H9 (cell line): ENCODE results near the gene ZNF644. TPM values are rescaled to one million over a fixed set of nuclear protein-coding genes. Genes with fewer than 3 reads are reported as not detected.

Experiments
- DNase-seq: peaks from one replicate; pipeline ENCODE4 v3.0.0-alpha.2; 2017
- H2AFZ ChIP-seq: one replicate; pipeline ENCODE4 v1.6.1; 2013; ENCODE audit warnings: mild to moderate bottlenecking, low read length, control low read depth, moderate library complexity
- H2AK5ac ChIP-seq: 2 replicates; pipeline ENCODE4 v1.6.1; 2013; ENCODE audit warnings: low read length, control low read depth, mixed read lengths; ENCODE audit not compliant: insufficient read length
- H2BK120ac ChIP-seq: one replicate; pipeline ENCODE4 v1.6.1; 2013; ENCODE audit warnings: low read depth, mild to moderate bottlenecking, low read length, control low read depth, inconsistent platforms; ENCODE audit not compliant: poor library complexity, severe bottlenecking
- H2BK12ac ChIP-seq: 2 replicates; pipeline ENCODE4 v1.6.1; 2013; ENCODE audit warnings: low read length, control low read depth, mixed read lengths, low read depth; ENCODE audit not compliant: insufficient read length
- H2BK15ac ChIP-seq: 2 replicates; pipeline ENCODE4 v1.6.1; 2013; ENCODE audit warnings: low read depth, low read length, control low read depth
- H2BK20ac ChIP-seq: one replicate; pipeline ENCODE4 v1.6.1; 2013; ENCODE audit warnings: low read depth, mild to moderate bottlenecking, low read length, control low read depth, inconsistent platforms; ENCODE audit not compliant: poor library complexity, severe bottlenecking
- H2BK5ac ChIP-seq: 2 replicates; pipeline ENCODE4 v1.6.1; 2013; ENCODE audit warnings: low read length, control low read depth, mixed read lengths; ENCODE audit not compliant: insufficient read length
- H3K14ac ChIP-seq: 2 replicates; pipeline ENCODE4 v1.6.1; 2013; ENCODE audit warnings: low read length, control low read depth; ENCODE audit not compliant: insufficient read depth
- H3K18ac ChIP-seq: 2 replicates; pipeline ENCODE4 v1.6.1; 2013; ENCODE audit warnings: low read depth, mild to moderate bottlenecking, mixed read lengths, low read length, control low read depth; ENCODE audit not compliant: insufficient read length
- H3K23ac ChIP-seq: 2 replicates; pipeline ENCODE4 v1.6.1; 2013; ENCODE audit warnings: low read length, control low read depth, mixed read lengths, low read depth; ENCODE audit not compliant: insufficient read length
- H3K23me2 ChIP-seq: 2 replicates; pipeline ENCODE4 v1.6.1; 2013; ENCODE audit warnings: low read depth, mild to moderate bottlenecking, mixed read lengths, low read length, control low read depth; ENCODE audit not compliant: insufficient read length, poor library complexity, severe bottlenecking
- H3K27ac ChIP-seq: 2 replicates; pipeline ENCODE4 v1.5.1; 2013; ENCODE audit warnings: low read length, control low read depth, mixed read lengths, low read depth; ENCODE audit not compliant: insufficient read length
- H3K27me3 ChIP-seq: 2 replicates; pipeline ENCODE4 v1.6.1; 2013; ENCODE audit warnings: low read length, control low read depth, inconsistent platforms; ENCODE audit not compliant: insufficient read depth
- H3K4ac ChIP-seq: 2 replicates; pipeline ENCODE4 v1.6.1; 2013; ENCODE audit warnings: low read depth, mild to moderate bottlenecking, control low read depth, inconsistent platforms, low read length, moderate library complexity
- H3K4me1 ChIP-seq: 2 replicates; pipeline ENCODE4 v1.6.1; 2013; ENCODE audit warnings: low read length, control low read depth, inconsistent platforms; ENCODE audit not compliant: insufficient read depth
- H3K4me2 ChIP-seq: 2 replicates; pipeline ENCODE4 v1.6.1; 2013; ENCODE audit warnings: low read length, control low read depth, mixed read lengths; ENCODE audit not compliant: insufficient read length, insufficient read depth
- H3K56ac ChIP-seq: 2 replicates; pipeline ENCODE4 v1.6.1; 2013; ENCODE audit warnings: low read depth, mild to moderate bottlenecking, mixed read lengths, low read length, control low read depth; ENCODE audit not compliant: insufficient read length
- H3K79me1 ChIP-seq: 2 replicates; pipeline ENCODE4 v1.6.1; 2013; ENCODE audit warnings: low read depth, mild to moderate bottlenecking, moderate library complexity, low read length, control low read depth, inconsistent platforms; ENCODE audit not compliant: insufficient read depth, poor library complexity, severe bottlenecking
- H3K79me2 ChIP-seq: 2 replicates; pipeline ENCODE4 v1.6.1; 2013; ENCODE audit warnings: low read length, control low read depth, inconsistent platforms; ENCODE audit not compliant: insufficient read depth
- H3K9ac ChIP-seq: 2 replicates; pipeline ENCODE4 v1.6.1; 2013; ENCODE audit warnings: low read length, control low read depth, mixed read lengths; ENCODE audit not compliant: insufficient read length; ENCODE audit errors: extremely low read depth
- H3K9me3 ChIP-seq: one replicate; pipeline ENCODE4 v1.6.1; 2013; ENCODE audit warnings: low read depth, low read length, inconsistent platforms; ENCODE audit not compliant: control insufficient read depth
- H3T11ph ChIP-seq: one replicate; pipeline ENCODE4 v1.6.1; 2013; ENCODE audit warnings: mild to moderate bottlenecking, low read length, control low read depth, inconsistent platforms
- H4K20me1 ChIP-seq: one replicate; pipeline ENCODE4 v1.6.1; 2013; ENCODE audit not compliant: control insufficient read depth, insufficient read length, insufficient read depth
- H4K5ac ChIP-seq: 2 replicates; pipeline ENCODE4 v1.6.1; 2013; ENCODE audit warnings: low read depth, mild to moderate bottlenecking, mixed read lengths, low read length, control low read depth; ENCODE audit not compliant: insufficient read length
- H4K8ac ChIP-seq: replicated peaks from 2 replicates; pipeline ENCODE4 v1.6.1; 2013; ENCODE audit warnings: low read length, control low read depth, mixed read lengths, low read depth; ENCODE audit not compliant: insufficient read length
- H4K91ac ChIP-seq: 2 replicates; pipeline ENCODE4 v1.6.1; 2013; ENCODE audit warnings: low read depth, mild to moderate bottlenecking, moderate library complexity, mixed read lengths, low read length, control low read depth; ENCODE audit not compliant: insufficient read length
- H3K27ac Mint-ChIP-seq, 3 experiments: 2 replicates in 2 of 3; 3 replicates in 1 of 3; pipeline ENCODE4 v1.8.0; 2020 to 2021; ENCODE audit warnings: mixed read lengths in 3 of 3, mild to moderate bottlenecking in 1 of 3, moderate library complexity in 1 of 3
- H3K27me3 Mint-ChIP-seq: 2 replicates; pipeline ENCODE4 v1.8.0; 2021; ENCODE audit warnings: low read depth, mild to moderate bottlenecking, moderate library complexity, mixed read lengths
- H3K36me3 Mint-ChIP-seq, 3 experiments: 2 replicates in 2 of 3; 3 replicates in 1 of 3; pipeline ENCODE4 v1.8.0; 2020 to 2021; ENCODE audit warnings: low read depth in 3 of 3, mixed read lengths in 3 of 3; ENCODE audit not compliant: insufficient read depth in 1 of 3
- H3K4me1 Mint-ChIP-seq, 2 experiments: 2 replicates each; pipeline ENCODE4 v1.8.0; 2020; ENCODE audit warnings: mixed read lengths in 2 of 2
- H3K4me3 Mint-ChIP-seq, 2 experiments: 2 replicates in 1 of 2; 3 replicates in 1 of 2; pipeline ENCODE4 v1.8.0; 2020 to 2021; ENCODE audit warnings: mild to moderate bottlenecking in 2 of 2, mixed read lengths in 2 of 2, moderate library complexity in 1 of 2
- H3K9me3 Mint-ChIP-seq, 2 experiments: 2 replicates in 1 of 2; 3 replicates in 1 of 2; pipeline ENCODE4 v1.8.0; 2020; ENCODE audit warnings: mild to moderate bottlenecking in 2 of 2, mixed read lengths in 2 of 2, moderate library complexity in 1 of 2
- CTCF ChIP-seq: fragments of 200-600 bp; sonication (generic); conservative IDR thresholded peaks from 3 replicates; pipeline ENCODE4 v1.8.0; 2021; ENCODE audit warnings: antibody characterized with exemption, mild to moderate bottlenecking
- WGBS: extraction: QIAGEN DNeasy Blood & Tissue Kit; methylation state at CpG from one replicate; pipeline ENCODE4 v1.1.7; 2013; ENCODE audit warnings: missing lambda C conversion rate, low lambda C conversion rate, mixed read lengths; ENCODE audit not compliant: insufficient read length; ENCODE audit errors: extremely low coverage; 5-methylcytosine and 5-hydroxymethylcytosine counted together
- total RNA-seq: library from RNA; stranded (reverse); gene quantifications from 2 replicates; pipeline ENCODE4 v1.2.1, GENCODE V29; 2021

Gene ZNF644
- total RNA-seq, 1 experiment from 2014 or later: 78.9 TPM

DNA sequence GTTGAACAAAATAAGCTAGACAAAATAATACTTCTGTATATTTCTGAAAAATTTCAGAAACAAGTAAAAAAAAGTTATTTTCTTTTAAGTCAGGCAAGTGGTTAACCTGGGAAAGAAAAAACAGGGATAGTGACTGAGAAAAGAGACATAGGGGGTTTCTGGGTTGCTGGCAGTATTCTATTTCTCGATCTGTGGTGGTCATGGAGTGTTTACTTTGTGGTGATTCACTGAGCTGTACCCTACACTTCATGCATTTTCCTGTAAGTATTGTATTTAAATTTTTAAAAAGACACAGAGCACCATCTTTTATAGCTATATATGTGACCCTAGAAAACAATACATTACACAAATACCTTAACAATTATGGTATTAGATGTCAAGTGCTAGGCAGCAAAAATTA lies 58.2 kb downstream of the ZNF644 start:
- Histone ChIP-seq H3K79me1 (no peaks in the 10 kb centered on the region), H2BK5ac (no peak overlapping the region), H3K27me3 (no peaks in the 10 kb centered on the region), H2BK12ac (no peak overlapping the region), H2AFZ (no peak overlapping the region), H3T11ph (no peak overlapping the region), H4K20me1 (no peaks in the 10 kb centered on the region), H3K4me1 (no peaks in the 10 kb centered on the region), H2BK20ac (no peak overlapping the region), H4K91ac (no peak overlapping the region), H2BK120ac (no peak overlapping the region), H3K4me2 (no peak overlapping the region), H3K27ac (no peak overlapping the region), H2BK15ac (no peak overlapping the region), H3K4ac (no peak overlapping the region), H3K56ac (no peak overlapping the region), H3K23ac (no peak overlapping the region), H3K23me2 (no peaks in the 10 kb centered on the region), H4K8ac (no peak overlapping the region), H3K9ac (no peak overlapping the region), H3K9me3 (no peaks in the 10 kb centered on the region), H2AK5ac (no peak overlapping the region), H3K18ac (no peak overlapping the region), H3K14ac (no peak overlapping the region), H4K5ac (no peak overlapping the region), H3K79me2 (peaks cover 19% of the 10 kb centered on the region; the same call in 1 of the 2 replicates)
- DNase-seq: no peak
- no CpG with 5 or more reads among the region's 1 CpG for WGBS
- no peak for TF ChIP-seq CTCF
- H3K4me3 Mint-ChIP-seq: no peak overlapping the region
- H3K27ac Mint-ChIP-seq: no peak overlapping the region
- H3K4me1 Mint-ChIP-seq: peaks cover 8 to 16% of the 10 kb centered on the region in 2 experiments
- H3K9me3 Mint-ChIP-seq: no peaks in the 10 kb centered on the region
- H3K36me3 Mint-ChIP-seq: peaks cover 0 to 2% (median 0%) of the 10 kb centered on the region in 3 experiments; a peak in 1 of 7 replicates
- no peaks in the 10 kb centered on the region for H3K27me3 Mint-ChIP-seq
